HEK293T (cell line): ENCODE measurements around the gene FBXO10.

Experiments
- BHLHE40 ChIP-seq: fragments of 450-650 bp; IDR thresholded peaks from 2 replicates; pipeline ENCODE4 v1.6.1; 2016; ENCODE audit warnings: mild to moderate bottlenecking, moderate library complexity, borderline replicate concordance
- FOXA1 ChIP-seq: fragments of 450-650 bp; IDR thresholded peaks from 2 replicates; pipeline ENCODE4 v1.6.1; 2016; ENCODE audit warnings: mild to moderate bottlenecking
- FOXM1 ChIP-seq: fragments of 450-650 bp; IDR thresholded peaks from 2 replicates; pipeline ENCODE4 v1.6.1; 2017; ENCODE audit warnings: mild to moderate bottlenecking, borderline replicate concordance
- HDGF ChIP-seq: fragments of 450-650 bp; IDR thresholded peaks from 2 replicates; pipeline ENCODE4 v1.6.1; 2017; ENCODE audit warnings: antibody characterized with exemption, borderline replicate concordance
- L3MBTL2 ChIP-seq: fragments of 450-650 bp; conservative IDR thresholded peaks from 2 replicates; pipeline ENCODE4 v1.6.1; 2016; ENCODE audit warnings: mild to moderate bottlenecking
- LEF1 ChIP-seq: fragments of 450-650 bp; IDR thresholded peaks from 2 replicates; pipeline ENCODE4 v1.6.1; 2017; ENCODE audit warnings: mild to moderate bottlenecking, borderline replicate concordance
- SP1 ChIP-seq: fragments of 450-650 bp; IDR thresholded peaks from 2 replicates; pipeline ENCODE4 v1.6.1; 2017
- SUZ12 ChIP-seq: fragments of 450-650 bp; IDR thresholded peaks from 2 replicates; pipeline ENCODE4 v1.6.1; 2016; ENCODE audit warnings: mild to moderate bottlenecking
- ZNF384 ChIP-seq: fragments of 450-650 bp; IDR thresholded peaks from 2 replicates; pipeline ENCODE4 v1.6.1; 2016

DNA sequence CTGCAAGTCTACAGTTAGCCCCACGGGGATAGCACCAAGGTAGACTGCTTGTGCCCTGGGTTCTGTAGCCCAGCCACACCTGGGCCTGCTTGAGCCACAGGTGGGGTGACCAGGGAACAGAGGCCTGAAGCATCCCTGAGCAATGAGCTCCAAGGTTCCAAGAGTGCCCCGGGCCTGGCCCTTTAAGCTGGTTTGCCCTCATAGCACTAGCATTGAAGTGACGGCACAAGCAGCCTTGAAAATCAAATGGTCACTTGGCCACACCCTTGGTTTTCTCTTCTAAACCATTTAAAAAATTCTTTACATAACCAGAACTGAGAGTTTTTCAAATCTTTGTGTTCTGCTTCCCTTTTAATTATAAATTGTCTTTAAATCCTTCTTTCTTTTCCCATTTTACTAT, 24.7 kb downstream of the FBXO10 start:
- TF ChIP-seq FOXM1 = no peak
- TF ChIP-seq ZNF384 = no peak
- TF ChIP-seq HDGF = no peak
- TF ChIP-seq FOXA1 = no peak
- TF ChIP-seq SUZ12 = no peak
- no peak for TF ChIP-seq SP1
- no peak for TF ChIP-seq LEF1
- no peak for TF ChIP-seq BHLHE40
- no peak for TF ChIP-seq L3MBTL2
